NCI-H345 (cell line): ENCODE data around the gene ASGR2.

Experiments
- DNase-seq: peaks from one replicate; lab custom pipeline; 2025; lab: John Stamatoyannopoulos, UW

The ASGR2 gene

DNA sequence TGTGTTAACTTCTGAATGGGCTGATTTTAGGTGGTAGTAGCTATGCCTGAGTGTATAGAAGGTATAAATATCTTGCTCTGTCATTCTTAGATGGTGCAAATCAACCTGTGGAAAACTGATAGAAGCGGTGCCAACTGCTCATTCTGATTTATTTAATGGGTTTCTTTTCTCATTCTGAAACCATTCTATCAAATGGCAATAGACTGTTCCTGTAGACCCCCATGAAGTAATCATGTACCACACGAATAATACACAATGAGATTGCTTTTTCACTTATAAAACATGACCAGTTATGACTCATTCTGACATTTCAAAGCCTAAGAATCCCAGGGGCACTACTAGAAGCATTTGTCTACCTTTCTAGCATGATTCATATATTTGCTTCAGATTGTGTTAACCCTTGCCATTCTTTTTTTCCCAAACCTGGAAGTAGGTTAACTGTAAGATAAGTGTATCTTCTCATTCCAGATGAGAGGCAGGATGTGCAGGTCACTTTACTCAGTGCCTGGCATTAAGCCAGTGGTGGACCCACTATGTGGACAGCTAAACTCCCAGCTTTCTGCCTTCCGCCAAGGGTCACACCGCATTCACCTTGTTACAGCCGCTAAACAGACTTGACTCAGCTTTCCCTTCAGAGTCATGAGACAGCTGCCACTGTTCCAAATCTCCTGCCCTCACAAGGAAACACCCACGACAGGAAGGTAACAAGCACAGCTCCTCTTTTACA is 54.3 kb downstream of the ASGR2 start:
- no peak for DNase-seq

DNA sequence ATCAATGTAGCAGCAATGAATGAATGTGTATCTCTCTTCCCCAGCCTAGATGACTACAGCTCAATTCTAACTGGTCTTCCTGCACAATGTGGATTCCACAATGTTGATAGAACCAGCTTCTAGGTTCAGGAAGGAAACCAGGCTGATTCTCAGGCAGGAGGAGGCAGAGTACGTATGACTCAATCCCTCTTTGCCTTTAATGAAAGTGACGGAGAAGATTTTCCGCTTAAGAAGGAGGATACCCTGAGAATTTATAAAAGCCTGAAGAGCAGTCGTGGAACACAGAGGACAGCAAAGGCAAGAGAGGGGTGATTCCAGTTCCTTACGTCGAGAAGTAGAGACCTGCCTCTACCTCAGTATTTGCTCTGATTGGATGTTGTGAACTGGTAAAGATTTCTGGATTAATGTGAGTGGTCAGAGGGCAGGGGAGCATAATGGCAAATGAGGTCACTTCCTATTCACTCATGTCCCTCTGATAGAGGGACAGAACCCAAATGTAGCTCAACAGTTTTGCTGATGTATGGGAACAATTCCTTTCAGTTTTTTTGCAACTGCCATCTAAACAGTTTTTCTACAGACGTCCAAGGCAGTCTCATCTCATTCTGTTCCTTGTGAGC is 55.7 kb downstream of the ASGR2 start:
- no peak for DNase-seq

DNA sequence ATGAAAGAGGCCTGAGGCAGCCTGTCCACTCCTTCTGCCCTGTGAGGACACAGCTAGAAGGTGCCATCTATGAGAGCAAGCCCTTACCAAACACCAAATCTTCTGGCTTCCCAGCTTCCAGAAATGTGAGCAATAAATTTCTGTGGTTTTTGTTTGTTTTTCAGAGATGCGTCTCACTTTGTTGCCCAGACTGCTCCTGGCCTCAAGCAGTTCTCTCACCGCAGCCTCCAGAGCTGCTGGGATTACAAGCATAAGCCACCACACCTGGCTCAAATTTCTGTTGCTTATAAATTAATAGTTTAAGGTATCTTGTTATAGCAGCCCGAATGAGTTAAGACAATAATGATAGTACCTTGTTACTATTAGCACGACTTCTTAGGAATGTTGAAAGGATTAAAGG is 58.2 kb downstream of the ASGR2 start:
- no peak for DNase-seq
